Body of pancreas (tissue), 4 donors: ENCODE data around the gene AK9. TPM values are rescaled to one million over a fixed set of nuclear protein-coding genes. Genes with fewer than 3 reads are reported as not detected.
"Not testable (repeated sequence)": the region's sequence is repeated elsewhere in the genome, so short reads cannot be mapped to it uniquely, and the experiment has no call there.

ENCODE experiments used
- ATAC-seq: fragments of 150-250 bp; one replicate; pipeline ENCODE4 v1.9.1; 2016
- DNase-seq, 4 donors: peaks; one replicate each; pipeline ENCODE4 v3.0.0-alpha.2; 2019
- H3K27ac ChIP-seq, 4 donors: fragments of 200-600 bp; sonication (generic); 1 replicate in 3 of 4; 2 replicates in 1 of 4; pipeline versions ENCODE4 v1.5.1 to v1.6.1; 2016 to 2019; ENCODE audit warnings: mild to moderate bottlenecking in 1 of 4, mixed read lengths in 1 of 4, moderate library complexity in 1 of 4
- H3K27me3 ChIP-seq, 2 donors: fragments of 200-600 bp; sonication (generic); one replicate each; pipeline ENCODE4 v1.6.0; 2016; ENCODE audit warnings: mild to moderate bottlenecking in 1 of 2
- H3K36me3 ChIP-seq, 2 donors: fragments of 200-600 bp; sonication (generic); replicated peaks in 1 of 2; 2 replicates each; pipeline ENCODE4 v1.5.1; 2016; ENCODE audit warnings: low read depth in 2 of 2; ENCODE audit not compliant: insufficient read depth in 1 of 2
- H3K4me1 ChIP-seq: fragments of 200-600 bp; sonication (generic); one replicate; pipeline ENCODE4 v1.6.0; 2016
- H3K4me3 ChIP-seq, 2 donors: fragments of 200-600 bp; sonication (generic); 1 replicate in 1 of 2; 2 replicates in 1 of 2; pipeline ENCODE4 v1.5.1; 2016 to 2019
- H3K9me3 ChIP-seq, 3 donors: fragments of 200-600 bp; sonication (generic); 1 replicate in 2 of 3; 2 replicates in 1 of 3; pipeline ENCODE4 v1.5.1; 2016
- POLR2A ChIP-seq, 3 donors: fragments of 450-650 bp; IDR thresholded peaks; one replicate each; pipeline ENCODE4 v1.6.1; 2016; ENCODE audit warnings: antibody characterized with exemption in 3 of 3, mild to moderate bottlenecking in 2 of 3
- WGBS, 2 donors: methylation state at CpG; one replicate each; pipeline ENCODE4 v1.1.5; 2017; 5-methylcytosine and 5-hydroxymethylcytosine counted together
- intact Hi-C: fragments of 100-400 bp; cut with DNase I; formaldehyde crosslinking; loops from one replicate; pipeline ENCODE4 v1.15.1; 2023
- total RNA-seq, 2 donors: library from RNA; depleted of rRNA; stranded (reverse); fragments of >200 nt; gene quantifications; one replicate each; pipeline ENCODE4 v1.1.0, GENCODE V29; 2016
- TF ChIP-seq, protein P1 (sequence below), 7 experiments: fragments of 450-650 bp in 4 of 7; fragments of 200-600 bp in 3 of 7; sonication (generic) in 3 of 7; IDR thresholded peaks; one replicate each; pipeline ENCODE4 v1.5.1; 2016 to 2019; ENCODE audit warnings: antibody characterized with exemption in 7 of 7

AK9 gene
- total RNA-seq, 2 donors from 2014 or later, result 9.6 to 20.1 TPM

DNA sequence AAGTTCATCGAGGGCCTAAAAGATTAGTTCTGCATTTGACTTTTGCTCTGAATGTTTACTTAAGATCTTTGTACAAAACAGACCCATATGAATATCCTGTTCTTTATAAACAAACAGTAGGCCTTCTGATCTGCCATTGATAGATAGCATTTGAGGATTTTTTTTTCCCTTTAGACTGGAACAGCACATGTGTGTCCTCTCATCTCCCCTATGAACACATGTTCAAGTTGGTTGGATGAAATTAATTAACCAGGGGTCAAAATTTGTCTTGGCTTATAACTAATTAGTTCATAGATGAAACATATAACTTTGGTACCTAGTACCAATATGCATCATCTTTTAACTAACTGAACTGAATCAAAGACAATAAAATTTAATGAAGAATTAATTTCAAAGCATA lies 81.3 kb downstream of the AK9 start:
- no peak overlapping the region for H3K27ac ChIP-seq
- intact Hi-C loops, result no loop called here
- DNase-seq (no peak), ATAC-seq (no peak)
- H3K4me1 ChIP-seq, result no peaks in the 10 kb centered on the region
- TF ChIP-seq POLR2A (IDR thresholded peaks at IDR 0.05), result no peak
- TF ChIP-seq, protein P1, sequence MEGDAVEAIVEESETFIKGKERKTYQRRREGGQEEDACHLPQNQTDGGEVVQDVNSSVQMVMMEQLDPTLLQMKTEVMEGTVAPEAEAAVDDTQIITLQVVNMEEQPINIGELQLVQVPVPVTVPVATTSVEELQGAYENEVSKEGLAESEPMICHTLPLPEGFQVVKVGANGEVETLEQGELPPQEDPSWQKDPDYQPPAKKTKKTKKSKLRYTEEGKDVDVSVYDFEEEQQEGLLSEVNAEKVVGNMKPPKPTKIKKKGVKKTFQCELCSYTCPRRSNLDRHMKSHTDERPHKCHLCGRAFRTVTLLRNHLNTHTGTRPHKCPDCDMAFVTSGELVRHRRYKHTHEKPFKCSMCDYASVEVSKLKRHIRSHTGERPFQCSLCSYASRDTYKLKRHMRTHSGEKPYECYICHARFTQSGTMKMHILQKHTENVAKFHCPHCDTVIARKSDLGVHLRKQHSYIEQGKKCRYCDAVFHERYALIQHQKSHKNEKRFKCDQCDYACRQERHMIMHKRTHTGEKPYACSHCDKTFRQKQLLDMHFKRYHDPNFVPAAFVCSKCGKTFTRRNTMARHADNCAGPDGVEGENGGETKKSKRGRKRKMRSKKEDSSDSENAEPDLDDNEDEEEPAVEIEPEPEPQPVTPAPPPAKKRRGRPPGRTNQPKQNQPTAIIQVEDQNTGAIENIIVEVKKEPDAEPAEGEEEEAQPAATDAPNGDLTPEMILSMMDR (IDR thresholded peaks at IDR 0.05), result no peak
- no peaks in the 10 kb centered on the region for H3K36me3 ChIP-seq
- H3K4me3 ChIP-seq, result no peak overlapping the region
- H3K27me3 ChIP-seq, result no peaks in the 10 kb centered on the region
- WGBS, 2 donors, result 59 to 74% methylated on average over 1 of the region's 1 CpG
- H3K9me3 ChIP-seq, result no peaks in the 10 kb centered on the region

DNA sequence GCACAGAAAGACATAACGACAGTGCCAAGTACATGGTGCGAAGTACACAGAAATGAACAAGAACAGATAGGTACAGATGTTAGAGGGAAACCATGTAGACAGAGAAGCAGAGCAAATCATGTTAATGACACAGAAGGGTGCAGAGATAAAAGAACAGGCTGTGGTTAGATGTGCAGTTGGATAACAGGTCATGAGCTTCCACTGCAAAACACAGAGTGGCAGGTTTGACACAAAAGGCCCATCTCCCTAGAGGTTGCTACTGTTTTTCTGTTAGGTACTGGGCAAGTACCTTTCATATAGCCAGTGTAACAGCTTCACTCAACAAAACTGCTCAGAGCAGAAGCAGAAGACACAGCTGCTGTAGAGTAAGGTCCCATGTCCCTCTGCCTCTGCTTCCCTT lies 84.6 kb downstream of the AK9 start:
- H3K9me3 ChIP-seq, result peaks cover 0 to 5% (median 0%) of the 10 kb centered on the region in 3 donors
- no peak for ATAC-seq
- no peak for DNase-seq
- WGBS, 2 donors, result 92 to 95% methylated on average over 2 of the region's 2 CpGs
- H3K4me3 ChIP-seq, result no peak overlapping the region
- H3K4me1 ChIP-seq, result no peaks in the 10 kb centered on the region
- no peaks in the 10 kb centered on the region for H3K27me3 ChIP-seq
- no peak overlapping the region for H3K27ac ChIP-seq
- no peaks in the 10 kb centered on the region for H3K36me3 ChIP-seq
- no peak for TF ChIP-seq POLR2A (IDR thresholded peaks at IDR 0.05)
- TF ChIP-seq, protein P1 (IDR thresholded peaks at IDR 0.05), result no peak
- intact Hi-C loops, result no loop called here

DNA sequence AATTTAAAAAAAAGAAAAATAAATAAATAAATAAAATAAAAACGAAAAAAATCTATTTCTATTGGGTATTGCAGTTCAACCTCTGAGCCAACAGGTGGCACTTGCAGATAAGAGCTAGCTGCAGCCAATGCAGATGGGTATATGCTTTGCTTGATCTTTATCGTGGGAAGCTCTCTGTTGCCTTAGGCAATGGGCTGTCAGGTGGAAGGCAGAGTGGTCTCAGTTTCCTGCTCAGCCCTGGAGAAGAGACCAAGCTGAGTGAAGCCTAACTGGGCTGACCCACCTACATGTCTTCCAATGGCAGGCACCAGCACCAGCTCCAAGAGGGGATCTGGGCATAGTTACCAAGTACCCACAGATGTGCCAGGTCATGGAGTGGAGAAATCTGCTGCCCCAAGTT lies 95.0 kb downstream of the AK9 start:
- Histone ChIP-seq H3K4me3 (no peak overlapping the region), H3K27ac (no peak overlapping the region), H3K36me3 (no peaks in the 10 kb centered on the region), H3K4me1 (no peaks in the 10 kb centered on the region), H3K9me3 (no peaks in the 10 kb centered on the region), H3K27me3 (no peaks in the 10 kb centered on the region)
- 21 to 29% methylated on average over 2 of the region's 2 CpGs for WGBS, 2 donors
- TF ChIP-seq, protein P1 (IDR thresholded peaks at IDR 0.05), result peak in 2 of 7 experiments; percentile 14 to 27
- TF ChIP-seq POLR2A (IDR thresholded peaks at IDR 0.05), result no peak
- intact Hi-C loops, result no loop called here
- ATAC-seq, result no peak
- DNase-seq, result peak in 1 of 4 donors; percentile 2

DNA sequence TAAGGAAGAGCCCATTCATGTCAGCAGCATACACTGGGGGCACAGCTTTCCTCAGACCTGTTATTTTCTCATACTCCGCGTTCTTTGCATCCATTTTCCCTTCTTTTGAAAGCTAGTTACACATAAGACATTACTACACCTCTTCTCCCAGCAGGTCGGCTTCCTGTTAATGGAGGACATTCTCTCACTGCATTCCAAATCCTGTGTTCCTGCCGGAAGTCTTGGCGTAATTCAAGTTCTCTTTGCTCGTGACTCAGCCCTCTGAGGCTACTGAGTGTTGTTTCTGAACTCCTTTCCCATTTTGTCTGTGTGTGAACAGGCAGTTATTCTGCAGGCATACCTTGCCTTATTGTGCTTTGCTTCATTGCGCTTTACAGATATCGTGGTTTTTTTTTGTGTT lies 110.5 kb downstream of the AK9 start:
- DNase-seq (no peak), ATAC-seq (no peak)
- Histone ChIP-seq H3K36me3 (no peaks in the 10 kb centered on the region), H3K4me1 (no peaks in the 10 kb centered on the region), H3K27me3 (no peaks in the 10 kb centered on the region), H3K4me3 (no peak overlapping the region), H3K9me3 (no peaks in the 10 kb centered on the region), H3K27ac (no peak overlapping the region)
- no peak for TF ChIP-seq POLR2A (IDR thresholded peaks at IDR 0.05)
- TF ChIP-seq, protein P1 (IDR thresholded peaks at IDR 0.05), result no peak
- WGBS, 2 donors, result 86 to 88% methylated on average over 8 of the region's 8 CpGs
- intact Hi-C loops, result no loop called here

DNA sequence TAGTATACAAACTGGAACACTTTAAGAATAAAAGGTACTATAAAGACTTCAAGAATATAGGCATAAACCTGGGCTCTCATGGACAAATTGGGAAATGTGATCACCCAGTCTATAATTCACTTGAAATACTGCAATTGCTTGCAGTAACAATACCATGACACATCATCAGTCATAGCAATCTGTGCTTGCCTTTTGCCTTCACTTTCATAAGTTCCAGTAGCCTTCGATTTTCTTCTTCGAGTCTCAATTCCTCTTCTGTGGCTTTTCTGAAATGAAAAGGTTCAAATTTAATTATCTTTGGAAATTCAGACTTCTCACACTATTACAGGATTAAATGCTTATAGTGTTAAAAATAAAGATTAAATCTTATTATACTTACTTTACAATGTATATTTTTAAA lies 111.6 kb downstream of the AK9 start:
- no peaks in the 10 kb centered on the region for H3K9me3 ChIP-seq
- TF ChIP-seq, protein P1 (IDR thresholded peaks at IDR 0.05), result no peak
- TF ChIP-seq POLR2A (IDR thresholded peaks at IDR 0.05), result no peak
- intact Hi-C loops, result no loop called here
- H3K4me3 ChIP-seq, result no peak overlapping the region
- no peak overlapping the region for H3K27ac ChIP-seq
- ATAC-seq, result no peak
- DNase-seq, result no peak
- H3K27me3 ChIP-seq, result no peaks in the 10 kb centered on the region
- WGBS, 2 donors, result 86% methylated on average over 2 of the region's 2 CpGs
- H3K4me1 ChIP-seq, result no peaks in the 10 kb centered on the region
- no peaks in the 10 kb centered on the region for H3K36me3 ChIP-seq

DNA sequence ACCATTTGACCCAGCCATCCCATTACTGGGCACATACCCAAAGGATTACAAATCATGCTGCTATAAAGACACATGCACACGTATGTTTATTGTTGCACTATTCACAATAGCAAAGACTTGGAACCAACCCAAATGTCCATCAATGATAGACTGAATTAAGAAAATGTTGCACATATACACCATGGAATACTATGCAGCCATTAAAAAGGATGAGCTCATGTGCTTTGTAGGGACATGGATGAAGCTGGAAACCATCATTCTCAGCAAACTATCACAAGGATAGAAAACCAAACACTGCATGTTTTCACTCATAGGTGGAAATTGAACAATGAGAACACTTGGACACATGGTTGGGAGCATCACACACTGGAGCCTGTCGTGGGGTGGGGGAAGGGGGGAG lies 121.1 kb downstream of the AK9 start:
- H3K9me3 ChIP-seq, H3K27ac ChIP-seq, DNase-seq, H3K4me3 ChIP-seq, intact Hi-C loops, H3K36me3 ChIP-seq, H3K4me1 ChIP-seq, ATAC-seq, H3K27me3 ChIP-seq: not testable (repeated sequence)
- 93 to 95% methylated on average over 2 of the region's 2 CpGs for WGBS, 2 donors
